RWPE1 (cell line): ENCODE measurements around the gene METTL13.

ENCODE experiments used
- CTCF ChIA-PET: fragments of 350-600 bp; sonication (Branson Sonifier 250); formaldehyde crosslinking; extraction: SDS; loops from one replicate; lab custom pipeline; 2021; lab: Yijun Ruan, JAX
- POLR2A ChIA-PET: fragments of 400-600 bp; formaldehyde crosslinking; extraction: SDS; loops from one replicate; lab custom pipeline; 2020; ENCODE audit warnings: antibody characterized with exemption; ENCODE audit not compliant: low non-redundant PET; lab: Yijun Ruan, JAX
- DNase-seq: peaks from one replicate; pipeline ENCODE4 v3.0.0; 2012; ENCODE audit warnings: low spot score
- H3K27ac ChIP-seq: fragments of 450-650 bp; 2 replicates; pipeline ENCODE4 v1.5.1; 2017
- TF ChIP-seq, protein P1 (sequence below): fragments of 450-650 bp; conservative IDR thresholded peaks from 2 replicates; pipeline ENCODE4 v1.5.1; 2017; ENCODE audit warnings: low read depth, mild to moderate bottlenecking

The METTL13 gene

GRCh38 chr1:171802207-171802606 lies 20.7 kb downstream of the METTL13 start:
- TF ChIP-seq, protein P1, sequence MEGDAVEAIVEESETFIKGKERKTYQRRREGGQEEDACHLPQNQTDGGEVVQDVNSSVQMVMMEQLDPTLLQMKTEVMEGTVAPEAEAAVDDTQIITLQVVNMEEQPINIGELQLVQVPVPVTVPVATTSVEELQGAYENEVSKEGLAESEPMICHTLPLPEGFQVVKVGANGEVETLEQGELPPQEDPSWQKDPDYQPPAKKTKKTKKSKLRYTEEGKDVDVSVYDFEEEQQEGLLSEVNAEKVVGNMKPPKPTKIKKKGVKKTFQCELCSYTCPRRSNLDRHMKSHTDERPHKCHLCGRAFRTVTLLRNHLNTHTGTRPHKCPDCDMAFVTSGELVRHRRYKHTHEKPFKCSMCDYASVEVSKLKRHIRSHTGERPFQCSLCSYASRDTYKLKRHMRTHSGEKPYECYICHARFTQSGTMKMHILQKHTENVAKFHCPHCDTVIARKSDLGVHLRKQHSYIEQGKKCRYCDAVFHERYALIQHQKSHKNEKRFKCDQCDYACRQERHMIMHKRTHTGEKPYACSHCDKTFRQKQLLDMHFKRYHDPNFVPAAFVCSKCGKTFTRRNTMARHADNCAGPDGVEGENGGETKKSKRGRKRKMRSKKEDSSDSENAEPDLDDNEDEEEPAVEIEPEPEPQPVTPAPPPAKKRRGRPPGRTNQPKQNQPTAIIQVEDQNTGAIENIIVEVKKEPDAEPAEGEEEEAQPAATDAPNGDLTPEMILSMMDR = no peak
- no peak for DNase-seq
- CTCF ChIA-PET = interaction anchor here (0.5 to 5.8 kb wide), 9 partner anchors 9 to 1070 kb away, joined by 3 to 68 read pairs (median 3); no protein-coding TSS in a partner anchor
- POLR2A ChIA-PET = no interaction called here
- no peak overlapping the region for H3K27ac ChIP-seq

DNA sequence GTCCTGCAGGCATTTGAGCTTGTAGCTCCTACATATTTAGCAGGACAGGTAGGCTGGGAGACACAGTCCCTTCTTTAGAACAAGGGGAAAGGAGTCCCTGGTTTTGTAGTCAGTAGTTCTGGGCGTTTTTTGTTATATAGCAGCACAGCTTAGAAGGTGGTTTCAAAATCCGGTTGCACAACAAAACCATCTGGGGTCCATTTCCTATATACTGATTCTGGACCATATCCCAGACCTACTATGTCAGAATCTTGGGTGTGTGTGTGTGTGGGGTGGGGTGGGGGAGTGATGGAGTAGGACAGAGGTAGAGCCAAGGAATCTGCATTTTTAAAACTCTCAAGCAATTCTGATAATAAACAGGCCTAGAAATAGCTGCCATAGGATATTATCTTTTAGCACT lies 21.6 kb downstream of the METTL13 start:
- CTCF ChIA-PET = interaction anchor here (1.2 to 5.8 kb wide), 2 partner anchors 182 to 185 kb away, joined by 3 to 68 read pairs; no protein-coding TSS in a partner anchor
- POLR2A ChIA-PET = no interaction called here
- no peak overlapping the region for H3K27ac ChIP-seq
- TF ChIP-seq, protein P1 = no peak
- no peak for DNase-seq

DNA sequence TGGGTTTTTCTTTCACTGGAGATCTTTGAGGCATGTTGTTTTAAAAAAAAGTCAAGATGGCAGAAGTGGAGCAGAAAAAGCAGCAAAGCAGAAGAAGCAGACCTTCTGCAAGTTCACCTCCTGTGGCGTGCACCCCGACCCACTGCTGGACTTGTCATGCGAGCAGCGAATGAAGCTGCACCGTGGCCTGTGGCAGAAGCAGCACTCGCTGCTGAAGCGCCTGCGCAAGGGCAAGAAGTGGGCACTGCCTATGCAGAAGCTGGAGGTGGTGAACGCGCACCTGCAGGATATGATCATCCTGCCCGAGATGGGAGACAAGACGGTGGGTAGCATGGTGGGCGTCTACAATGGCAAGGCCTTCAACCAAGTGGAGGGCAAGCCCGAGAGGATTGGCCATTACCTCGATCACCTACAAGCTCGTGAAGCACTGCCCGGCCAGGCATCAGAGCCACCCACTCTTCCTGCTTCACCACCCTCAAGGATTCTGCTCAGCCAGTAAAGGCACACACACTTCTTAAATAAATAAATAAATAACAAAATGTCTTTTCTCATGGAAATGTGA lies 22.1 kb downstream of the METTL13 start:
- POLR2A ChIA-PET = no interaction called here
- CTCF ChIA-PET = interaction anchor here (5.8 kb wide), 1 partner anchor 181 kb away, joined by 68 read pairs; no protein-coding TSS in a partner anchor
- TF ChIP-seq, protein P1 = no peak
- DNase-seq = no peak
- no peak overlapping the region for H3K27ac ChIP-seq

DNA sequence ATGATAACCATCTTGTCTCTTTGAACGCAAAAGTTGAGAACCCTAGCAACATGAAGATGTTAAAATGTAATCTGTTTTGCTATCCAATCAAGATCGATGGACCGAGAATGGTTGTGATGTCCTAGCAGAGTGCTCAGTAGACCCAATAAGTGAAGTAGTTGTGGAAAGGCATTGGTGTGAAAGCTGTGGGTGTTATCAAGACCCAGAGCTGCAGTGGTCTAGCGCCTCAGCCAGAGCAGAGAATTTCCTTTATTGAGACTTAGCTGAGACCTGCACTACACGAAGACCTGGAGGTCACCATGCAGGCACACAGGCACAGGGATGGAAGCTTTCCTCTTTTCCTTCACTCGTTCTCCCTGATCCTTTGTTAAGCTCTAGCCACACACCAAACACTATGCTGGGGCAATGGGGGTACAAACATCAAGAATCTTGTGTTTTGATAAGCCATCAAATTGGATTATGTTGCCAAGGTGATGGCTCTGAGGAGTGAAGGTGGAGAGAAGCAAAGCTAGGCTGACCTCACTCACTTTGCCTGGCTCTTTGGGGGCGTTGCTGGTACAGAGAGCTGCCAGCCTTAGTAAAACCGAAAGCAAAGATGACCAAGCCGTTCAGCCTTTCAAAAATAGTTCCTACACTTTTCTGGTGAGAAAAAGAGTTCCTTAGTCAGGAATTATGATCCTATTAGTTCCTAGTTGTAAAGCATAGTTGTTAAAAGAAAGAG lies 24.1 kb downstream of the METTL13 start:
- no peak overlapping the region for H3K27ac ChIP-seq
- TF ChIP-seq, protein P1 = no peak
- POLR2A ChIA-PET = no interaction called here
- no peak for DNase-seq
- CTCF ChIA-PET = no interaction called here

DNA sequence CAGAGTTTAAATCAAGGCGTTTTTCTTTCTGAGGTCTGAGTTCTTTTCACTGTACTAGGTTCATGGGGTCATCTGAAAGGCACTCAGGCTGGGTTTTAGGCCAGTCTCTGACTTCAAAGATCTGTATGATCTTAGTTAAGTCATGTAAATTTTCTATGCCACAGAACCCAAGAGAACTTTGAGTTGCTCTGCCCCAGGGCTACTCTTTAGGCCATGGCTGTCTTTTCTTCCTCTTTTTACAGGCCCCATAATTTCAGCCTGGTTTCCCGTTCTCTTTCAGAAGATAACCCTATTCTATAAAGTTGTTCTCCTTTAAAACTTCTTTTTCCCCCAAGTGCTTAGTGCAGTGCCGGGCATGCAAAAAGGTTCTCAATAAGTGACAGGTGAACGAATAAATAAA lies 26.1 kb downstream of the METTL13 start:
- POLR2A ChIA-PET = no interaction called here
- TF ChIP-seq, protein P1 = no peak
- H3K27ac ChIP-seq = no peak overlapping the region
- DNase-seq = no peak
- CTCF ChIA-PET = no interaction called here

DNA sequence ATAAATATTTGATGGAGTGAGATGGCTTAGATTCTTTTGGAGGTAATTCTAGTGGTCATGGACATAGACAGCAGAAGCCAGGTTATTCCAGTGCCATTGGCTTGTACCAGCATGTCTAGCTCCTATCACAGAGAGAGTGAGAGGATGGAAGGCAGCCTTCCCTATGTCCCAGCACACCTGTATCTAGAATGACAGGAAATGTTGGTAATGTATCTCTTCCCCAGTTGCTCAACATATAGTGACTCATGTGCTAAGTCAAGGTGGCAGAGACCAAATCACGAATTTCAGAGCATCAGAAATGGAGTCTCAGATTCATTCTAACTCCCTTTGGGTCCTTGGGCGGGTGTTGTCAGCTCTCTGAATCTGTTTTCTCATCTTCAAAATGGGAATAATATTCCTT lies 28.4 kb downstream of the METTL13 start:
- no peak overlapping the region for H3K27ac ChIP-seq
- ChIA-PET POLR2A (no interaction called here), CTCF (interaction anchor here (2.8 kb wide), 1 partner anchor 9 kb away, joined by 14 read pairs; no protein-coding TSS in a partner anchor)
- peak; percentile 42 for DNase-seq
- TF ChIP-seq, protein P1 = no peak
